ENCODE measurements around the gene SLC25A25. TPM values are rescaled to one million over a fixed set of nuclear protein-coding genes. Genes with fewer than 3 reads are reported as not detected.

The SLC25A25 gene
- total and polyA plus RNA-seq, 2 experiments from 2014 or later = 8.2 to 20.2 TPM

DNA sequence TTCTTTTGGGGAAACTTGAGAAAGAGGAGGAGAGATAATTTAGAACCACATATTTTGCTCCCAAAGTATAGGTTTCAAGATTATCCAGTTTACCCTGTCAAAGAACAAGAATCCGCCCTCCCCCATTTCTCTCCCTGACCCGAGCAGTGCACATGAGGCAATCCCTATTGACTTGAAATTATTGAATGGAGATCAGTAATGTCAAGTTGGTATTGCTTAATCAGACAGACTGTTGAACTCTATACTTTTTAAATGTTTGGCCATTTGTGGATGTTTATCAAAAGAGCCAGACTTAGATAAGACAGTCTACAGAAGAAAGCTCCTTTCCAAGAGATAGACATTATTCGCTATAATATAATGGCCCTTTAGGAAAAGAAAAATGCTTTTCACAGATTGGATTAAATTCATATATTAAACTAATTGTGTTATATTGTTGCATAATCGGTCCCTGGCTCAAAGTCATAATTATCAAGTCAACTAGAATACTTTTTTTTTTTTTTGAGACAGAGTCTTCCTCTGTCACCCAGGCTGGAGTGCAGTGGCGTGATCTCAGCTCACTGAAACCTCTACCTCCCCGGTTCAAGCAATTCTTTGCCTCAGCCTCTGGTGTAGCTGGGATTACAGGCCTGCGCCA, 5.3 kb downstream of the SLC25A25 start:
- H3K9me2 ChIP-seq (ENCODE audit: insufficient read depth) = no peaks in the 10 kb centered on the region
- peak overlapping the region; percentile 52; the same call in 1 of the 2 replicates for H3K9ac ChIP-seq

DNA sequence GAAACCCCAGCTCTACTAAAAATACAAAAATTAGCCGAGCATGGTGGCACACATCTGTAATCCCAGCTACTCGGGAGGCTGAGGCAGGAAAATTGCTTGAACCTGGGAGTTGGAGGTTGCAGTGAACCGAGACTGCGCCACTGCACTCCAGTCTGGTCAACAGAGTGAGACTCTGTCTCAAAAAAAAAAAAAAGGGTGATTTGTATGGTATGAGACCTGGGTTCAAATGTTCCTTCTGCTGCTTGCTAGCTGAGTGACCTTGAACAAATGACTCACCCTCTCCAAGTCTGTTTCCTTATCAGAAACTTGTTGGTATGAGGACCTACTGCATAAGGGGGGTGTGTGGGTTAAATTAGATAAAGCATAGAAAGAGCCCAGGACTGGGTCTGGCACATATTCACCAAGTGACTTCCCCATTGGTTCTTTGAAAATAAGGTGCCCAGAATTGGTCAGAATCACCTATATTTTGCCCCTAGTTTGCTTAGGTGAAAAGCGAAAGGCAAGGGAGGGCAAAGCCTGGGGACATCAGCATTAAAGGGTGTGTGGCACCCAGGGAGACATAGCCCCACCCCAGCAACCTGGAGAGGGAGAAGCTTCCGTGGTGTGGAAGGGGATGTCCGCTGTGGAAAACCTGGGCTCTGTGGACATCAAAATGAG, 9.9 kb downstream of the SLC25A25 start:
- no peaks in the 10 kb centered on the region for H3K9me2 ChIP-seq (ENCODE audit: insufficient read depth)
- no peaks in the 10 kb centered on the region for H3K9me3 ChIP-seq (ENCODE audit: low read depth)
- H3K4me1 ChIP-seq (ENCODE audit: insufficient read depth) = peaks cover 32% of the 10 kb centered on the region
- in situ Hi-C loops (cut with MboI) = no loop called here
- H3F3A ChIP-seq (ENCODE audit: insufficient read depth) = peaks cover 33% of the 10 kb centered on the region
- no peak overlapping the region for H3K4me2 ChIP-seq (ENCODE audit: unreplicated experiment)
- no peak overlapping the region for H3K27ac ChIP-seq
- no peak overlapping the region for H3K9ac ChIP-seq
- WGBS, 2 experiments (ENCODE audit: low coverage in 1 of 2, low lambda C conversion rate in 2 of 2, missing lambda C conversion rate in 2 of 2) = 93% methylated on average over 7 of the region's 7 CpGs
- TF ChIP-seq EZH2phosphoT487 (IDR thresholded peaks at IDR 0.05; ENCODE audit: insufficient read depth, low read depth) (no peak), EZH2 (IDR thresholded peaks at IDR 0.05; ENCODE audit: insufficient read depth, poor library complexity, severe bottlenecking) (no peak)
- no peak overlapping the region for H2AFZ ChIP-seq
- H4K20me1 ChIP-seq (ENCODE audit: insufficient read depth) = no peaks in the 10 kb centered on the region
- no peak for DNase-seq
- H3K79me2 ChIP-seq (ENCODE audit: insufficient read depth) = peaks cover 85% of the 10 kb centered on the region
- H3K36me3 ChIP-seq (ENCODE audit: low read depth) = no peaks in the 10 kb centered on the region
- no peaks in the 10 kb centered on the region for H3K27me3 ChIP-seq (replicated peaks; ENCODE audit: insufficient read depth)
- no peak overlapping the region for H3K4me3 ChIP-seq

More for the DNA sequence above, 5.3 kb downstream of the SLC25A25 start:
- H3K27me3 ChIP-seq (replicated peaks; ENCODE audit: insufficient read depth) = no peaks in the 10 kb centered on the region
- peaks cover 33% of the 10 kb centered on the region for H3K4me1 ChIP-seq (ENCODE audit: insufficient read depth)
- H3F3A ChIP-seq (ENCODE audit: insufficient read depth) = peaks cover 36% of the 10 kb centered on the region
- peaks cover 96% of the 10 kb centered on the region for H3K79me2 ChIP-seq (ENCODE audit: insufficient read depth)
- peak overlapping the region; percentile 79 for H3K27ac ChIP-seq
- WGBS, 2 experiments (ENCODE audit: low coverage in 1 of 2, low lambda C conversion rate in 2 of 2, missing lambda C conversion rate in 2 of 2) = 57 to 60% methylated on average over 7 of the region's 7 CpGs
- H3K36me3 ChIP-seq (ENCODE audit: low read depth) = no peaks in the 10 kb centered on the region
- in situ Hi-C loops (cut with MboI) = no loop called here
- peak overlapping the region; percentile 61; the same call in 1 of the 2 replicates for H2AFZ ChIP-seq
- H3K9me3 ChIP-seq (ENCODE audit: low read depth) = no peaks in the 10 kb centered on the region
- peak; percentile 33 for DNase-seq
- peak overlapping the region; percentile 44; the same call in 1 of the 2 replicates for H3K4me3 ChIP-seq
- TF ChIP-seq EZH2phosphoT487 (IDR thresholded peaks at IDR 0.05; ENCODE audit: insufficient read depth, low read depth) (no peak), EZH2 (IDR thresholded peaks at IDR 0.05; ENCODE audit: insufficient read depth, poor library complexity, severe bottlenecking) (no peak)
- H4K20me1 ChIP-seq (ENCODE audit: insufficient read depth) = no peaks in the 10 kb centered on the region
- peak overlapping the region; percentile 38 for H3K4me2 ChIP-seq (ENCODE audit: unreplicated experiment)

DNA sequence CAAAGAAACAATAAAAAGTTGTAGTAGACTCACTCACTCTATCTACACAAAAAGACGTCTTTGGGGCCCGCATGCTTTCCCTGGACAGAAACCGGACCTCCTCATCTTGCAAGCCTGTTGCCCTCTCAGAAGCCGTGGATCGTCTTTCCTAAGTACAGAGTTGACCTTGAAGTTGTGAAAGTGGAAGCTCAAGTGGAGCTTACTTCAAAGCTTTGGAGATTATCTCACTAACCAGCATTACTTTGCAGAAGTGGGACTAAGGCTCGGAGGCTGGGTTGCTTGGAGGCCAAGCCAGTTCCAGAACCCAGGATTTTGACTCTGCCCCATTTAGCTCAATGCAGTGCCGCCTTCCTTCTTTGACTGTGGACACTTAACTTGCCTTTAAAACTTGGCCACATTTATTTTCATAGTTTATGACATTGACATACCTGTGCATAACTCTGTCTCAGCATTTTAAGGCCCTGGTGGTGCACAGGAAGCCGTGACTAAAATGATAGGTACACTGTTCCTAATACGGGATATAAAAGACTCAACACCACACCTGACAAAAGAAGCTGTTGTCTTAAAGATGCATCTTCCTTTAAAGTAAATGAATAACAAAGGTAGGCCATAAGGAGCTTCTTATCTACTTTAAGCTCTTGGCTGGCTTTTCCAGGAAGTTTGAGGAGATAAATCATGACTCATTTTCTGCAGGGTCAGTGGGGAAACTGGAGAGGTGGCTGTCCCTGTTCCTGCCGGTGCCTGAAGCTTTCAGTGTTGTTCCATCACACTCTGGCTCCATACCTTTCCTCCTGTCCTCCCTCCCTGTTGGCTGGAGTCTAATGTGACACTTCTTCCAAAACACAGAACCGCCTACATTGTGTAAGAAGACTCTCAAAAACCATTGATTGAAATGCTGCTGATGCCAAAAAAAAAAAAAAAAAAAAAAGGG, 10.7 kb downstream of the SLC25A25 start:
- H3K27ac ChIP-seq = no peak overlapping the region
- H3K9me3 ChIP-seq (ENCODE audit: low read depth) = no peaks in the 10 kb centered on the region
- WGBS, 2 experiments (ENCODE audit: low coverage in 1 of 2, low lambda C conversion rate in 2 of 2, missing lambda C conversion rate in 2 of 2) = 80 to 81% methylated on average over 11 of the region's 11 CpGs
- no peak overlapping the region for H3K4me3 ChIP-seq
- peaks cover 82% of the 10 kb centered on the region for H3K79me2 ChIP-seq (ENCODE audit: insufficient read depth)
- H3K27me3 ChIP-seq (replicated peaks; ENCODE audit: insufficient read depth) = no peaks in the 10 kb centered on the region
- peaks cover 25% of the 10 kb centered on the region for H3F3A ChIP-seq (ENCODE audit: insufficient read depth)
- no peak for TF ChIP-seq EZH2 (IDR thresholded peaks at IDR 0.05; ENCODE audit: insufficient read depth, poor library complexity, severe bottlenecking)
- TF ChIP-seq EZH2phosphoT487 (IDR thresholded peaks at IDR 0.05; ENCODE audit: insufficient read depth, low read depth) = no peak
- no peak overlapping the region for H3K4me2 ChIP-seq (ENCODE audit: unreplicated experiment)
- no peak overlapping the region for H2AFZ ChIP-seq
- in situ Hi-C loops (cut with MboI) = no loop called here
- H3K4me1 ChIP-seq (ENCODE audit: insufficient read depth) = peaks cover 26% of the 10 kb centered on the region
- H3K36me3 ChIP-seq (ENCODE audit: low read depth) = no peaks in the 10 kb centered on the region
- DNase-seq = peak; percentile 48
- H4K20me1 ChIP-seq (ENCODE audit: insufficient read depth) = no peaks in the 10 kb centered on the region
- H3K9me2 ChIP-seq (ENCODE audit: insufficient read depth) = no peaks in the 10 kb centered on the region
- H3K9ac ChIP-seq = no peak overlapping the region

DNA sequence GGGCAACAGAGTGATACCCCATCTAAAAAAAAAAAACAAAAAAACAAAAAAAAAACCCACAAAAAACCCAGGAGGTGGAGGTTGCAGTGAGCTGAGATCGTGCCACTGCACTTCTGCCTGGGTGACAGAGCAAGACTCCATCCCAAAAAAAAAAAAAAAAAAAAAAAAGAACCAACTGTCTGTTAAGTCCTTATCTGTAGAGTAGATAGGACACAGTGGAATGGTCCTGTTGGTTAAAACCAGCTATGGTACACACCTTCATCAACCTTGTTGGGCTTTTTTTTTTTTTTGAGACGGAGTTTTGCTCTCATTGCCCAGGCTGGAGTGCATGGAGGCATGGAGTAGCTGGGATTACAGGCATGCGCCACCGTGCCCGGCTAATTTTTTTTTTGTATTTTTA, 12.2 kb downstream of the SLC25A25 start:
- H3K9ac ChIP-seq = no peak overlapping the region
- WGBS, 2 experiments (ENCODE audit: low coverage in 1 of 2, low lambda C conversion rate in 2 of 2, missing lambda C conversion rate in 2 of 2) = 92 to 94% methylated on average over 5 of the region's 5 CpGs
- peaks cover 26% of the 10 kb centered on the region for H3K4me1 ChIP-seq (ENCODE audit: insufficient read depth)
- H3K27me3 ChIP-seq (replicated peaks; ENCODE audit: insufficient read depth) = no peaks in the 10 kb centered on the region
- H3K9me2 ChIP-seq (ENCODE audit: insufficient read depth) = no peaks in the 10 kb centered on the region
- H3K9me3 ChIP-seq (ENCODE audit: low read depth) = no peaks in the 10 kb centered on the region
- DNase-seq = no peak
- H4K20me1 ChIP-seq (ENCODE audit: insufficient read depth) = no peaks in the 10 kb centered on the region
- TF ChIP-seq EZH2 (IDR thresholded peaks at IDR 0.05; ENCODE audit: insufficient read depth, poor library complexity, severe bottlenecking) = no peak
- TF ChIP-seq EZH2phosphoT487 (IDR thresholded peaks at IDR 0.05; ENCODE audit: insufficient read depth, low read depth) = no peak
- no peaks in the 10 kb centered on the region for H3K36me3 ChIP-seq (ENCODE audit: low read depth)
- peaks cover 21% of the 10 kb centered on the region for H3F3A ChIP-seq (ENCODE audit: insufficient read depth)
- no peak overlapping the region for H2AFZ ChIP-seq
- peaks cover 79% of the 10 kb centered on the region for H3K79me2 ChIP-seq (ENCODE audit: insufficient read depth)
- in situ Hi-C loops (cut with MboI) = no loop called here
- H3K4me3 ChIP-seq = no peak overlapping the region
- 0 out of 2 replicates have a peak overlapping the region, but pooled peaks have one; percentile 86 for H3K27ac ChIP-seq
- no peak overlapping the region for H3K4me2 ChIP-seq (ENCODE audit: unreplicated experiment)
